GM18867 (cell line): ENCODE results near the gene LMF1.

Source experiments
- ATAC-seq: cut with Tn5 transposase; IDR thresholded peaks from one replicate; pipeline ENCODE4 v1.9.1; 2021; ENCODE audit warnings: mild to moderate bottlenecking, moderate library complexity; ENCODE audit not compliant: unreplicated experiment

The LMF1 gene

GRCh38 chr16:986411-986810 lies 15.6 kb upstream of the LMF1 start:
- no peak for ATAC-seq

- no peak for ATAC-seq
These were observed 15.0 kb upstream of the LMF1 start for GRCh38 chr16:985646-986400.

- ATAC-seq = no peak
These were observed 14.2 kb upstream of the LMF1 start for GRCh38 chr16:984736-985636.

GRCh38 chr16:984121-984694 lies 13.4 kb upstream of the LMF1 start:
- ATAC-seq = no peak

GRCh38 chr16:983044-984030 lies 12.6 kb upstream of the LMF1 start:
- ATAC-seq = no peak

GRCh38 chr16:982145-983043 lies 11.6 kb upstream of the LMF1 start:
- ATAC-seq = no peak

GRCh38 chr16:981695-982144 lies 10.9 kb upstream of the LMF1 start, which contains the start of gene SOX8:
Gene SOX8, plus strand, starts transcription at chr16:981770. Its CDS starts 153 bp downstream, at chr16:981923.
- no peak for ATAC-seq

GRCh38 chr16:980595-980854 lies 9.7 kb upstream of the LMF1 start:
- ATAC-seq = no peak

- no peak for ATAC-seq
These were observed 9.2 kb upstream of the LMF1 start for GRCh38 chr16:979859-980594.

- ATAC-seq = no peak
These were observed 8.4 kb upstream of the LMF1 start for GRCh38 chr16:979147-979546.

- no peak for ATAC-seq
These were observed 7.6 kb upstream of the LMF1 start for GRCh38 chr16:978403-978802.

- ATAC-seq = no peak
These were observed 7.1 kb upstream of the LMF1 start for GRCh38 chr16:977896-978295.

GRCh38 chr16:977081-977701 lies 6.4 kb upstream of the LMF1 start:
- no peak for ATAC-seq

- no peak for ATAC-seq
These were observed 5.7 kb upstream of the LMF1 start for GRCh38 chr16:976389-976931.

GRCh38 chr16:975291-975690 lies 4.5 kb upstream of the LMF1 start:
- ATAC-seq = no peak

GRCh38 chr16:974611-975261 lies 4.0 kb upstream of the LMF1 start:
- ATAC-seq = no peak

GRCh38 chr16:974001-974601 lies 3.3 kb upstream of the LMF1 start:
- ATAC-seq = no peak
